UCSD-AML1 (cell line): ENCODE results near the gene PEPD.

Source experiments
- DNase-seq: peaks from one replicate; lab custom pipeline; 2025; ENCODE audit not compliant: unreplicated experiment; lab: John Stamatoyannopoulos, UW

Gene PEPD

GRCh38 chr19:33547676-33548075, 26.1 kb upstream of the PEPD start:
- DNase-seq: no peak

GRCh38 chr19:33546656-33547055, 25.1 kb upstream of the PEPD start:
- no peak for DNase-seq

GRCh38 chr19:33545217-33545981, 23.8 kb upstream of the PEPD start:
- DNase-seq: no peak

- DNase-seq: no peak
Measured at GRCh38 chr19:33535226-33535625, 13.6 kb upstream of the PEPD start.

GRCh38 chr19:33532859-33533460, 11.4 kb upstream of the PEPD start:
- no peak for DNase-seq

- DNase-seq: no peak
Measured at GRCh38 chr19:33530842-33531241, 9.3 kb upstream of the PEPD start.

- DNase-seq: no peak
Measured at GRCh38 chr19:33530296-33530695, 8.7 kb upstream of the PEPD start.

GRCh38 chr19:33529094-33529676, 7.6 kb upstream of the PEPD start:
- no peak for DNase-seq

- DNase-seq: no peak
Measured at GRCh38 chr19:33528404-33528803, 6.8 kb upstream of the PEPD start.

GRCh38 chr19:33527125-33527524, 5.5 kb upstream of the PEPD start:
- no peak for DNase-seq

- DNase-seq: no peak
Measured at GRCh38 chr19:33524024-33524664, 2.6 kb upstream of the PEPD start.

GRCh38 chr19:33523167-33523566, 1.6 kb upstream of the PEPD start:
- DNase-seq: no peak

GRCh38 chr19:33522371-33522662, 726 bp upstream of the PEPD start:
- no peak for DNase-seq

GRCh38 chr19:33520844-33521479, 629 bp downstream of the PEPD start:
- no peak for DNase-seq

- DNase-seq: no peak
Measured at GRCh38 chr19:33520048-33520643, 1.4 kb downstream of the PEPD start.

- no peak for DNase-seq
Measured at GRCh38 chr19:33519416-33519815, 2.2 kb downstream of the PEPD start.

- no peak for DNase-seq
Measured at GRCh38 chr19:33518541-33518940, 3.0 kb downstream of the PEPD start.

GRCh38 chr19:33517922-33518321, 3.7 kb downstream of the PEPD start:
- DNase-seq: no peak

- DNase-seq: no peak
Measured at GRCh38 chr19:33515921-33516320, 5.7 kb downstream of the PEPD start.

- DNase-seq: peak; percentile 75
Measured at GRCh38 chr19:33514885-33515551, 6.6 kb downstream of the PEPD start.

- no peak for DNase-seq
Measured at GRCh38 chr19:33513424-33513823, 8.2 kb downstream of the PEPD start.
